B cell (primary cell): ENCODE results near the gene LTBP2. TPM values are rescaled to one million over a fixed set of nuclear protein-coding genes. Genes with fewer than 3 reads are reported as not detected.

Source experiments
- ATAC-seq: fragments of 200-7000 bp; cut with Tn5 transposase; one replicate; pipeline ENCODE4 v1.10.0; 2021; ENCODE audit warnings: low read depth, mild to moderate bottlenecking, moderate number of reproducible peaks, moderate library complexity
- CTCF ChIA-PET: fragments of 350-600 bp; sonication (Branson Sonifier 250); formaldehyde crosslinking; loops from one replicate; lab custom pipeline; 2021; ENCODE audit warnings: antibody characterized with exemption, inconsistent platforms; lab: Charles Lee
- POLR2A ChIA-PET: fragments of 350-600 bp; sonication (Branson Sonifier 250); formaldehyde crosslinking; loops from one replicate; lab custom pipeline; 2021; ENCODE audit warnings: antibody characterized with exemption; lab: Charles Lee
- DNase-seq: peaks from one replicate; pipeline ENCODE4 v3.0.0; 2013
- H2AFZ ChIP-seq: 2 replicates; pipeline ENCODE4 v1.6.1; 2012; ENCODE audit warnings: mild to moderate bottlenecking, low read depth, low read length; ENCODE audit not compliant: insufficient read depth, poor library complexity, severe bottlenecking
- H3K27ac ChIP-seq, 2 donors: 1 replicate in 1 of 2; 2 replicates in 1 of 2; pipeline ENCODE4 v1.5.1; 2012 to 2013; ENCODE audit warnings: low read length in 2 of 2, mild to moderate bottlenecking in 2 of 2, moderate library complexity in 1 of 2
- H3K27me3 ChIP-seq, 4 experiments: fragments of 200-600 bp in 1 of 4; sonication (generic) in 1 of 4; replicated peaks in 1 of 4; 1 replicate in 2 of 4; 2 replicates in 2 of 4; pipeline versions ENCODE4 v1.6.1 to v1.7.0; 2013 to 2016; ENCODE audit warnings: low read length in 3 of 4, mild to moderate bottlenecking in 2 of 4, mixed read lengths in 1 of 4, moderate library complexity in 1 of 4; ENCODE audit not compliant: insufficient read depth in 4 of 4, control insufficient read depth in 3 of 4; ENCODE audit errors: control extremely low read depth in 1 of 4
- H3K36me3 ChIP-seq, 2 experiments: replicated peaks in 1 of 2; 1 replicate in 1 of 2; 2 replicates in 1 of 2; pipeline versions ENCODE4 v1.6.1 to v1.7.1; 2013; ENCODE audit warnings: low read length in 1 of 2; ENCODE audit not compliant: insufficient read depth in 2 of 2, control insufficient read depth in 1 of 2; ENCODE audit errors: control extremely low read depth in 1 of 2, extremely low read depth in 1 of 2
- H3K4me1 ChIP-seq, 2 donors: fragments of 200-600 bp in 1 of 2; sonication (generic) in 1 of 2; 1 replicate in 1 of 2; 2 replicates in 1 of 2; pipeline versions ENCODE4 v1.5.1 to v1.6.1; 2013 to 2017; ENCODE audit warnings: low read length in 2 of 2; ENCODE audit not compliant: control insufficient read depth in 2 of 2, insufficient read depth in 2 of 2
- H3K4me2 ChIP-seq: replicated peaks from 2 replicates; pipeline ENCODE3; 2012; ENCODE audit warnings: mild to moderate bottlenecking, low read depth, low read length; ENCODE audit not compliant: poor library complexity, severe bottlenecking
- H3K4me3 ChIP-seq, 5 experiments: fragments of 200-600 bp in 1 of 5; sonication (generic) in 1 of 5; 1 replicate in 3 of 5; 2 replicates in 2 of 5; pipeline versions ENCODE4 v1.5.1 to v1.7.0; 2011 to 2016; ENCODE audit warnings: low read length in 4 of 5, mild to moderate bottlenecking in 4 of 5, low read depth in 2 of 5, control low read depth in 1 of 5, moderate library complexity in 1 of 5; ENCODE audit not compliant: insufficient read depth in 1 of 5; ENCODE audit errors: control extremely low read depth in 1 of 5, extremely low read depth in 1 of 5
- H3K79me2 ChIP-seq: fragments of 200-600 bp; sonication (generic); one replicate; pipeline ENCODE4 v1.6.0; 2016; ENCODE audit warnings: low read length; ENCODE audit not compliant: control insufficient read depth, insufficient read depth
- H3K9ac ChIP-seq: fragments of 200-600 bp; sonication (generic); 2 replicates; pipeline ENCODE4 v1.6.1; 2017; ENCODE audit warnings: mild to moderate bottlenecking, low read length, moderate library complexity
- H3K9me3 ChIP-seq, 3 donors: one replicate each; pipeline versions ENCODE4 v1.6.1 to v1.7.1; 2013; ENCODE audit warnings: low read length in 2 of 3; ENCODE audit not compliant: control insufficient read depth in 2 of 3, insufficient read depth in 1 of 3; ENCODE audit errors: control extremely low read depth in 1 of 3
- H4K20me1 ChIP-seq: 2 replicates; pipeline ENCODE4 v1.6.0; 2012; ENCODE audit warnings: mild to moderate bottlenecking, low read length; ENCODE audit not compliant: insufficient read depth, control insufficient read depth, poor library complexity, severe bottlenecking
- H3K27ac Mint-ChIP-seq: one replicate; pipeline ENCODE4 v1.8.0; 2021; ENCODE audit warnings: mixed read lengths
- H3K27me3 Mint-ChIP-seq: one replicate; pipeline ENCODE4 v1.8.0; 2021; ENCODE audit warnings: mixed read lengths
- H3K4me1 Mint-ChIP-seq: one replicate; pipeline ENCODE4 v1.8.0; 2021; ENCODE audit warnings: mixed read lengths
- H3K4me3 Mint-ChIP-seq: one replicate; pipeline ENCODE4 v1.8.0; 2021; ENCODE audit warnings: mixed read lengths
- H3K9me3 Mint-ChIP-seq: one replicate; pipeline ENCODE4 v1.8.0; 2022; ENCODE audit warnings: mixed read lengths; ENCODE audit not compliant: insufficient read depth
- CTCF ChIP-seq: fragments of 200-600 bp; IDR thresholded peaks from one replicate; pipeline ENCODE4 v1.8.0; 2022; ENCODE audit warnings: antibody characterized with exemption, mild to moderate bottlenecking
- EZH2 ChIP-seq: IDR thresholded peaks from 2 replicates; pipeline ENCODE4 v1.6.1; 2012; ENCODE audit warnings: borderline replicate concordance, low read depth, mild to moderate bottlenecking, moderate library complexity, low read length; ENCODE audit not compliant: insufficient read depth, poor library complexity, severe bottlenecking
- WGBS: methylation state at CpG from one replicate; pipeline ENCODE4 v1.1.5; 2013; ENCODE audit warnings: missing lambda C conversion rate; ENCODE audit not compliant: insufficient coverage; 5-methylcytosine and 5-hydroxymethylcytosine counted together
- intact Hi-C: fragments of 100-400 bp; cut with micrococcal nuclease; formaldehyde crosslinking; loops from one replicate; pipeline ENCODE4 v1.10.0; 2022
- polyA plus RNA-seq: library from polyadenylated mRNA; depleted of rRNA; stranded (reverse); fragments of >200 nt; gene quantifications from 2 replicates; pipeline ENCODE4 v1.2.3, GENCODE V29; 2012
- total RNA-seq, 2 donors: library from RNA; stranded (reverse); fragments of 120-200 nt in 1 of 2; gene quantifications; 1 replicate in 1 of 2; 2 replicates in 1 of 2; pipeline versions ENCODE4 v1.2.3 to v1.2.4, GENCODE V29; 2013 to 2022

Gene LTBP2
- total and polyA plus RNA-seq, 2 donors (not counting 1 experiment from before 2014, with no cell fraction given): 0.12 to 0.22 TPM

- Histone ChIP-seq H3K4me3 (no peak overlapping the region), H3K9me3 (no peaks in the 10 kb centered on the region), H3K4me2 (no peak overlapping the region), H3K27me3 (no peaks in the 10 kb centered on the region), H3K4me1 (no peaks in the 10 kb centered on the region), H3K79me2 (no peaks in the 10 kb centered on the region), H2AFZ (no peak overlapping the region), H3K27ac (no peak overlapping the region), H3K36me3 (peaks cover 0 to 34% of the 10 kb centered on the region in 2 experiments), H4K20me1 (no peaks in the 10 kb centered on the region), H3K9ac (no peak overlapping the region)
- no CpG with 5 or more reads among the region's 3 CpGs for WGBS
- DNase-seq (no peak), ATAC-seq (no peak)
- Mint-ChIP-seq H3K9me3 (no peaks in the 10 kb centered on the region), H3K27ac (no peak overlapping the region), H3K4me1 (no peaks in the 10 kb centered on the region), H3K27me3 (no peaks in the 10 kb centered on the region), H3K4me3 (no peak overlapping the region)
- TF ChIP-seq CTCF (no peak), EZH2 (no peak)
- intact Hi-C loops: no loop called here
- ChIA-PET CTCF (interaction anchor here (0.9 kb wide), 2 partner anchors 107 to 113 kb away, joined by 3 to 4 read pairs; no protein-coding TSS in a partner anchor), POLR2A (no interaction called here)
These were observed 136.4 kb downstream of the LTBP2 start for GRCh38 chr14:74475678-74476077.

- POLR2A ChIA-PET: no interaction called here
- intact Hi-C loops: no loop called here
- no CpG with 5 or more reads among the region's 2 CpGs for WGBS
These were observed 137.7 kb downstream of the LTBP2 start for GRCh38 chr14:74474376-74474775.

More at GRCh38 chr14:74474376-74474775, 137.7 kb downstream of the LTBP2 start:
- H3K27ac ChIP-seq: no peak overlapping the region
- Mint-ChIP-seq H3K4me3 (no peak overlapping the region), H3K4me1 (no peaks in the 10 kb centered on the region), H3K9me3 (no peaks in the 10 kb centered on the region), H3K27ac (no peak overlapping the region), H3K27me3 (no peaks in the 10 kb centered on the region)
- H3K4me3 ChIP-seq: no peak overlapping the region
- H3K4me2 ChIP-seq: no peak overlapping the region
- ATAC-seq (no peak), DNase-seq (no peak)
- no peaks in the 10 kb centered on the region for H3K4me1 ChIP-seq
- H2AFZ ChIP-seq: no peak overlapping the region
- H3K9ac ChIP-seq: no peak overlapping the region
- H3K27me3 ChIP-seq: no peaks in the 10 kb centered on the region
- CTCF ChIA-PET: interaction anchor here (0.9 kb wide), 1 partner anchor 17 kb away, joined by 3 read pairs; no protein-coding TSS in a partner anchor
- H3K79me2 ChIP-seq: no peaks in the 10 kb centered on the region
- no peak for TF ChIP-seq CTCF
- no peak for TF ChIP-seq EZH2
- peaks cover 0 to 25% of the 10 kb centered on the region in 2 experiments for H3K36me3 ChIP-seq
- H4K20me1 ChIP-seq: no peaks in the 10 kb centered on the region
- H3K9me3 ChIP-seq: no peaks in the 10 kb centered on the region
